Measurements from ENCODE around the gene DGAT2. TPM values are rescaled to one million over a fixed set of nuclear protein-coding genes. Genes with fewer than 3 reads are reported as not detected.
A peak's percentile ranks its signal among the peaks of the same experiment; 100 is the strongest.

The DGAT2 gene
- total and polyA plus RNA-seq, 4 donors = 0.41 to 4.4 (median 1.4) TPM

- no peak for DNase-seq
- 81% methylated on average over 5 of the region's 5 CpGs for WGBS, 2 donors
These were observed 1.5 kb downstream of the DGAT2 start for GRCh38 chr11:75770102-75770501.

GRCh38 chr11:75771646-75772410 lies 3.2 kb downstream of the DGAT2 start:
- no peaks in the 10 kb centered on the region for H3K36me3 ChIP-seq (ENCODE audit: control insufficient read depth in 1 of 2, insufficient read depth in 2 of 2, low read length in 1 of 2)
- H3K27me3 ChIP-seq (ENCODE audit: control insufficient read depth in 1 of 2, insufficient read depth in 2 of 2, low read length in 1 of 2) = no peaks in the 10 kb centered on the region
- WGBS, 2 donors = 92 to 94% methylated on average over 6 of the region's 6 CpGs
- H3K9me3 ChIP-seq (ENCODE audit: control insufficient read depth, low read length) = no peaks in the 10 kb centered on the region
- intact Hi-C loops (cut with DNase I) = no loop called here
- DNase-seq = peak; percentile 57 to 74
- no peak overlapping the region for H3K27ac ChIP-seq (ENCODE audit: low read depth in 1 of 2, low read length in 2 of 2)
- no peak overlapping the region for H3K4me3 ChIP-seq (ENCODE audit: low read length in 2 of 2)
- ATAC-seq (ENCODE audit: low FRiP score) = no peak
- no peaks in the 10 kb centered on the region for H3K4me1 ChIP-seq (ENCODE audit: control insufficient read depth in 1 of 2, insufficient read depth in 2 of 2, low read length in 2 of 2)

More at GRCh38 chr11:75770102-75770501, 1.5 kb downstream of the DGAT2 start:
- no peaks in the 10 kb centered on the region for H3K27me3 ChIP-seq (ENCODE audit: control insufficient read depth in 1 of 2, insufficient read depth in 2 of 2, low read length in 1 of 2)
- no peaks in the 10 kb centered on the region for H3K9me3 ChIP-seq (ENCODE audit: control insufficient read depth, low read length)
- intact Hi-C loops (cut with DNase I) = no loop called here
- no peak overlapping the region for H3K27ac ChIP-seq (ENCODE audit: low read depth in 1 of 2, low read length in 2 of 2)
- no peak overlapping the region for H3K4me3 ChIP-seq (ENCODE audit: low read length in 2 of 2)
- no peaks in the 10 kb centered on the region for H3K36me3 ChIP-seq (ENCODE audit: control insufficient read depth in 1 of 2, insufficient read depth in 2 of 2, low read length in 1 of 2)
- no peaks in the 10 kb centered on the region for H3K4me1 ChIP-seq (ENCODE audit: control insufficient read depth in 1 of 2, insufficient read depth in 2 of 2, low read length in 2 of 2)
- no peak for ATAC-seq (ENCODE audit: low FRiP score)

DNA sequence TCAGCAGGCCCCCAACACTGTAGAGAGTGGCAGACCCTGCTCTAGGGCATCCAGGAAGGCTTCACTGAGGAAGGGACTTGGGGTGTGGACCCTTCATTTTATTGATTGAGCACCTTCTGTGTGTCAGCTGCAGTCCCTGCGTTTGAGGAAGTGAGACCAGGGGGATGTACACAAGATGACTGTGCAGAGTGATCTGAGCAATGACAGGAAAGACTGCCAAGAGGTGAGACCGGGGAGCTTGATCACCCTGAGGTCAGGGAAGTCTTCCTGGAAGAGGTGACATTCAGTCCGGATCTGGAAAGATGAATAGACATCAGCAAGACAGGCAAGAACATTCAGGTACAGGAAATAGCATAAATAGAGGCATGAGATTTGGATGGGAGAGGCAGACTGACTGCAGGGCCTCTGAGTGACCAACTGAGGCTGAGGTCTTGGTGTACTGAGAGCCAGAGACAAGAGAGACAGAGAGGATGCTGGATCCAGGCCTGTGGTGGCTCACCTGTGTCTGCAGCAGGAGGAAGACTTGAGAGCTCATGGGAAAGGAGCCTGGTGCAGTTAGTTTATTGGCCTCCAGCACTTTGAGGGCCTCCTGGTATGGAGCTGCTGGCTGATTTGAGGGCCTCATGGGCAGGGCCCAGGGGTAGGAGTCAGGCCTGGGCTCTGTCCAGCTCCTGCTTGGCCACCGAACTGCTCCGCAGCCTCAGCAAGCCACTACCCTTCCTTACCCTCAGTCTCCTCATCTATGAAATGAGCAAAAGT lies 5.2 kb downstream of the DGAT2 start:
- ATAC-seq (ENCODE audit: low FRiP score) (no peak), DNase-seq (peak; percentile 13 to 61)
- no peaks in the 10 kb centered on the region for H3K27me3 ChIP-seq (ENCODE audit: control insufficient read depth in 1 of 2, insufficient read depth in 2 of 2, low read length in 1 of 2)

DNA sequence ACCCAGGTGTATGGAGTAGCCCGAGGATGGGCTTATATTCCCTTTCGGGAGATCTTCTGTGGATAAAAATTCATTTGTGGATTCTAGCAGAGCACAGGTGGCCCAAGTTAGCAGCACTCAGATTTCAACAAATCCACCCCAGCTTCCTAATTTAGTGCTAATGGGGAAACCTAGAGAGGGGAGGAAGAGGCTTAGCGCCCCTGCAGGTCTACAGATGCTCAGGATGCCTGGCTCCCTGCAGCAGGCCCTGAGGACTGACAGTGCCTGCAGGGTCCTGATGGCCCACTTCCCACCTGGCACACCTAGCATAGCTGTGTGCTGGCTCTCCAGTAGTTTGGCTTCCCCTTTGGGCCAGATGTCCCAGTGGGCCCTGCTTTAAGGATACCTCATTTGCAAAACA lies 6.5 kb downstream of the DGAT2 start:
- intact Hi-C loops (cut with DNase I) = no loop called here
- 97 to 98% methylated on average over 3 of the region's 3 CpGs for WGBS, 2 donors

More for the DNA sequence above, 5.2 kb downstream of the DGAT2 start:
- Histone ChIP-seq H3K4me3 (ENCODE audit: low read length in 2 of 2) (no peak overlapping the region), H3K27ac (ENCODE audit: low read depth in 1 of 2, low read length in 2 of 2) (no peak overlapping the region), H3K36me3 (ENCODE audit: control insufficient read depth in 1 of 2, insufficient read depth in 2 of 2, low read length in 1 of 2) (no peaks in the 10 kb centered on the region), H3K9me3 (ENCODE audit: control insufficient read depth, low read length) (no peaks in the 10 kb centered on the region), H3K4me1 (ENCODE audit: control insufficient read depth in 1 of 2, insufficient read depth in 2 of 2, low read length in 2 of 2) (no peaks in the 10 kb centered on the region)
- intact Hi-C loops (cut with DNase I) = no loop called here
- 85 to 90% methylated on average over 5 of the region's 5 CpGs for WGBS, 2 donors

GRCh38 chr11:75776546-75776945 lies 8.0 kb downstream of the DGAT2 start:
- no peaks in the 10 kb centered on the region for H3K9me3 ChIP-seq (ENCODE audit: control insufficient read depth, low read length)
- no peaks in the 10 kb centered on the region for H3K27me3 ChIP-seq (ENCODE audit: control insufficient read depth in 1 of 2, insufficient read depth in 2 of 2, low read length in 1 of 2)
- WGBS, 2 donors = 94 to 96% methylated on average over 4 of the region's 4 CpGs
- H3K27ac ChIP-seq (ENCODE audit: low read depth in 1 of 2, low read length in 2 of 2) = no peak overlapping the region
- peak; percentile 24 to 56 for DNase-seq
- intact Hi-C loops (cut with DNase I) = no loop called here
- H3K36me3 ChIP-seq (ENCODE audit: control insufficient read depth in 1 of 2, insufficient read depth in 2 of 2, low read length in 1 of 2) = no peaks in the 10 kb centered on the region
- H3K4me3 ChIP-seq (ENCODE audit: low read length in 2 of 2) = no peak overlapping the region
- no peaks in the 10 kb centered on the region for H3K4me1 ChIP-seq (ENCODE audit: control insufficient read depth in 1 of 2, insufficient read depth in 2 of 2, low read length in 2 of 2)
- ATAC-seq (ENCODE audit: low FRiP score) = no peak

More for the DNA sequence above, 6.5 kb downstream of the DGAT2 start:
- ATAC-seq (ENCODE audit: low FRiP score) (no peak), DNase-seq (peak; percentile 5 to 42)
- H3K27ac ChIP-seq (ENCODE audit: low read depth in 1 of 2, low read length in 2 of 2) = no peak overlapping the region
- H3K4me1 ChIP-seq (ENCODE audit: control insufficient read depth in 1 of 2, insufficient read depth in 2 of 2, low read length in 2 of 2) = no peaks in the 10 kb centered on the region
- no peak overlapping the region for H3K4me3 ChIP-seq (ENCODE audit: low read length in 2 of 2)
- H3K27me3 ChIP-seq (ENCODE audit: control insufficient read depth in 1 of 2, insufficient read depth in 2 of 2, low read length in 1 of 2) = no peaks in the 10 kb centered on the region
- H3K9me3 ChIP-seq (ENCODE audit: control insufficient read depth, low read length) = no peaks in the 10 kb centered on the region
- no peaks in the 10 kb centered on the region for H3K36me3 ChIP-seq (ENCODE audit: control insufficient read depth in 1 of 2, insufficient read depth in 2 of 2, low read length in 1 of 2)

DNA sequence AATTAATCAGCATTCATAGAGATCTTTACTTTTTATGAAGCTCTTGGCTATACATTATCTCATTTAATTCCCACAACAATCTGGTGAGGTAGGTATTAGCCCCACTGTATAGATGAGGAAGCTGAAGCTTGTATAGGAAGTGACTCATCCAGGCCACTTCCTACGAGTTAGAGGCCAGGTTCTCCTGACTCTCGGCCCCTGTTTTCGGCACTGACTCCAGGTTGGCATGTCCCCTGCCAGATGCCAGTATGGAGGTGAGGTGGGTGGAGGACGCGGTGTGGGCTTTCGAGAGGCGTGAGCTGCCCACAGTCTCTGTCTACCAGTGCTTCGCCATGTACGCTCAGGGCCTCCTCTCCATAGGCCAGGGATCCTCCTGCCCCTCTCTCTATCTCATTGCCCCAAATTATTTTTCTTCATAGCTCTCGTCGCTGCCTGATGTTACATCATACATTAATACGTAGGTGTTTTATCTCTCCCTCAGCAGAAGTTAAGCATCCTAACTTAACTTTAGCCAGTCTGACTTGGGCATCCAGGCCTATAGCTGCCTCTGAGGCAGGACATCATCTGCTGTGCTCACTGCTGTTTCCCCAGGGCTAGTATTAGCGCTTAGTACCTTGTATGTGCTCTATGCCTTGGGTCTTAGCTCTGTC lies 9.0 kb downstream of the DGAT2 start:
- H3K27ac ChIP-seq (ENCODE audit: low read depth in 1 of 2, low read length in 2 of 2) = no peak overlapping the region
- H3K36me3 ChIP-seq (ENCODE audit: control insufficient read depth in 1 of 2, insufficient read depth in 2 of 2, low read length in 1 of 2) = no peaks in the 10 kb centered on the region
- H3K4me1 ChIP-seq (ENCODE audit: control insufficient read depth in 1 of 2, insufficient read depth in 2 of 2, low read length in 2 of 2) = no peaks in the 10 kb centered on the region
- WGBS, 2 donors = 93 to 95% methylated on average over 13 of the region's 13 CpGs
- intact Hi-C loops (cut with DNase I) = no loop called here
- H3K9me3 ChIP-seq (ENCODE audit: control insufficient read depth, low read length) = no peaks in the 10 kb centered on the region
- H3K27me3 ChIP-seq (ENCODE audit: control insufficient read depth in 1 of 2, insufficient read depth in 2 of 2, low read length in 1 of 2) = no peaks in the 10 kb centered on the region
- ATAC-seq (ENCODE audit: low FRiP score) (no peak), DNase-seq (peak; percentile 41 to 55)
- no peak overlapping the region for H3K4me3 ChIP-seq (ENCODE audit: low read length in 2 of 2)

DNA sequence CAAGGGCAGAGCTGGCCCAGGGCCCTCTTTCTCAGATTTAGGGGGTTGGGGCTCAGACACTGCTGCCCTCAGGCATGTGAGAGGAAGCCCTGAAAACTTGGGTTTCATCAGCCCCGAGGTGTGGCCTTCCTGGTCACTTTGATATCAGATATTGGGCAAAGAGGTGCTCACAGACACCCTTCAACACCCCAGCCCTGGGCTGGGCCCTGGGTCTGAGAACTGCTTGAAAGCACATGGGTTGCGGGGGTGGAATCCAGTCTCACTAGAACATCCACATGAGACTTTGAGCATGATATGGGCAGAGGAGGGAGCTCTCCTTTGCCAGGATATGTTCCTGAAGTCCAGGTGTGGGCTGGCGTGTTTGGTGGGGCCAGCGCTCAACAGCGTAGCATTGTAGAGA lies 10.4 kb downstream of the DGAT2 start:
- intact Hi-C loops (cut with DNase I) = no loop called here

DNA sequence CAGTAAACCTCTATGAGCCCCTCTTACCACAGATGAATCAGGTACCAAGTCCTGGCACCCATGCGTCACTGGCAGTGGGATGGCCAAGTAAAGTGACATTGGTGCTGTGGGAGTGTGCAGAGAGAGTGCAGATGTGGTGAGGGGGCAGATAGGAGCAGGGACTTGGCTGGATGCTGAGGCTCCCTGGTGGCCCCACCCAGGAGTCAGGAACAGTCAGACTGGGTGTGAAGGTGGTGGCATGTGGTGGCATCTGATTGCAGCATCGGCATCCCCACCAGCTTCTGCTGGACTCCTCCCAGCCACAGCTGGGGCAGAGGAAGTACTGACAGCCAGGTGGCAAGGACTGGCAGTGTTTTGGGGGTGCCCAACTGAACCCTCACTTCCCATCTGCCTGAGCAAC lies 11.4 kb downstream of the DGAT2 start:
- Histone ChIP-seq H3K4me1 (ENCODE audit: control insufficient read depth in 1 of 2, insufficient read depth in 2 of 2, low read length in 2 of 2) (no peaks in the 10 kb centered on the region), H3K27me3 (ENCODE audit: control insufficient read depth in 1 of 2, insufficient read depth in 2 of 2, low read length in 1 of 2) (no peaks in the 10 kb centered on the region), H3K27ac (ENCODE audit: low read depth in 1 of 2, low read length in 2 of 2) (no peak overlapping the region), H3K4me3 (ENCODE audit: low read length in 2 of 2) (no peak overlapping the region), H3K9me3 (ENCODE audit: control insufficient read depth, low read length) (no peaks in the 10 kb centered on the region), H3K36me3 (ENCODE audit: control insufficient read depth in 1 of 2, insufficient read depth in 2 of 2, low read length in 1 of 2) (no peaks in the 10 kb centered on the region)
- DNase-seq = peak in 1 of 2 donors; percentile 22
- whole genome bisulfite sequencing, 2 donors = 78 to 88% methylated on average over 2 of the region's 2 CpGs
- ATAC-seq (ENCODE audit: low FRiP score) = no peak
- intact Hi-C loops (cut with DNase I) = no loop called here

More for the DNA sequence above, 10.4 kb downstream of the DGAT2 start:
- H3K27ac ChIP-seq (ENCODE audit: low read depth in 1 of 2, low read length in 2 of 2) = no peak overlapping the region
- no peaks in the 10 kb centered on the region for H3K9me3 ChIP-seq (ENCODE audit: control insufficient read depth, low read length)
- peak; percentile 24 to 59 for DNase-seq
- H3K27me3 ChIP-seq (ENCODE audit: control insufficient read depth in 1 of 2, insufficient read depth in 2 of 2, low read length in 1 of 2) = no peaks in the 10 kb centered on the region
- no peaks in the 10 kb centered on the region for H3K4me1 ChIP-seq (ENCODE audit: control insufficient read depth in 1 of 2, insufficient read depth in 2 of 2, low read length in 2 of 2)
- WGBS, 2 donors = 94% methylated on average over 5 of the region's 5 CpGs
- no peaks in the 10 kb centered on the region for H3K36me3 ChIP-seq (ENCODE audit: control insufficient read depth in 1 of 2, insufficient read depth in 2 of 2, low read length in 1 of 2)
- H3K4me3 ChIP-seq (ENCODE audit: low read length in 2 of 2) = no peak overlapping the region
- ATAC-seq (ENCODE audit: low FRiP score) = no peak

All from aorta (tissue), 5 donors.